HG03108 (cell line): ENCODE results near the gene ALOX12B.
"Not testable (repeated sequence)": the region's sequence is repeated elsewhere in the genome, so short reads cannot be mapped to it uniquely, and the experiment has no call there.

Experiments used
- ATAC-seq: cut with Tn5 transposase; IDR thresholded peaks from one replicate; pipeline ENCODE4 v1.9.1; 2021; ENCODE audit warnings: moderate library complexity; ENCODE audit not compliant: unreplicated experiment

ALOX12B gene

DNA sequence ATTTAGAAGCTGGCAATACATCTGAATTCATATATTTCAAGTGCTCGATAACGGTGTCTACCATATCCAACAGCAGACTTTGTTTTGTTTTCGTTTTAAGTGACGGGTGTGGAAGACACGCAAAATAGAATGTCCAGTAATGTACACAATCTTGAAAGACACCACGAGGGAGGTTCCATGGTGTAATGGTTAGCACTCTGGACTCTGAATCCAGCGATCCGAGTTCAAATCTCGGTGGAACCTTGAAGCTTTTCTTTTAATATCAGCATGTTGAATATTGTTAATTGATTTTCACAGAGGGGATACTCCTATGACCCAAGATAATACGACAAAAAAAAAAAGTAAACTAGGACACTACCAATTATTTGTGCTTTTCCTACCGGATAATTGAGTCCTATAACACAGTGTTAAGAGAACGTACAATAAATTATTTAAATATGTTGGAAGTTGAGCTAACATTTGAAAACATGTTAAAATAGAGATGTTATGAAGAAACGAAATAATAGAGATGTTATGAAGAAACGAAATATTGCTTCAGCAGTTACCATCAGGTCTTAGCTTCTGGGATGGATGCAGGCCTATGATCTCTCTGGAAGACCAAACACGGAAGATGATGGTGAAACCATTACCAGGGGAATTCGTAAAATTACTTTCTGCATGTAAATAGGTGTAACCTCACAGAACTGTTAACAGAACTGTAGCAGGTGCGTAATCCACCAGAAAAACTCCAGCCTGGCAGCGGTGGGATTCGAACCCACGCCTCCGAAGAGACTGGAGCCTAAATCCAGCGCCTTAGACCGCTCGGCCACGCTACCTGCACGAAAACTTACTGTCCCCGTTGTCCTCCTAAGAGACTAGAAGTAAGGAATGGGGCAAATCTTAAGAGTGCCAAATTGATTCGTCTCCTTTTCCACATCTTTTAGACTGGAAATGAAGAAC, 32.3 kb upstream of the ALOX12B start:
- ATAC-seq: no peak

DNA sequence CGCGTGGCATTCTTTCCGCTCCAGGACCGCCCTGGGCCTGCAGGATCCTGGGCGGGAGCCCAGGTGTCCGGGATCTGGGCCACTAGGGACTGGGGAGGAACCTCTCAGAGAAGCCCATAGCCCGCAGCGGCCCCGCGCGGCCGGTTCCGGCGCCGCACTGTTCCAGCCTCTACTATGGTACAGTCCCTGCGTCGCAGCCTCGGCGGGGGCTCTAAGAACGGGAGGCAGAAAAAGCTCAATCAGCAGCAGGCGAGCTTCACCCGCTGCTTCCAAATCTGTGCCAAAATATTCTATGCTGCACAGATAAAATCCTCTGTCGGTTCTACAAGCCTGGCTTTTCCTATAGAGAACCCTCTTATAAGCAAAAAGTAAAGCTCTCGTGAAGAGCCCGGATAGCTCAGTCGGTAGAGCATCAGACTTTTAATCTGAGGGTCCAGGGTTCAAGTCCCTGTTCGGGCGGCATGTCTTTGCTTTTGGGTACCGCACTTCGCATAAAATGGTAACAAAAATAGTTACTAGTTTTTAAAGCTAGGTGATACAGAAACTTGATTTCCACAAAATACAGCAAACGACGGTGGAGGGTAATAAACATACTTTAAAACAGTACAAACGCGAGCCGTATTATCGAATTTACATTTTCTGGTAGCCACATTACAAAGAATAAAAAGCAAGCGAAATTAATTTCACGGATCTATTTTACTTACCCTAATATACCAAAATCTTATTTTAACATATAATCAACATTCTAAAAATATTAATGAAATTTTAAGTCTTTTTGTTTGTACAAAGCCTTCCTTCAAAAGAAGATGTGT, 31.5 kb upstream of the ALOX12B start:
- ATAC-seq: peak; percentile 24

DNA sequence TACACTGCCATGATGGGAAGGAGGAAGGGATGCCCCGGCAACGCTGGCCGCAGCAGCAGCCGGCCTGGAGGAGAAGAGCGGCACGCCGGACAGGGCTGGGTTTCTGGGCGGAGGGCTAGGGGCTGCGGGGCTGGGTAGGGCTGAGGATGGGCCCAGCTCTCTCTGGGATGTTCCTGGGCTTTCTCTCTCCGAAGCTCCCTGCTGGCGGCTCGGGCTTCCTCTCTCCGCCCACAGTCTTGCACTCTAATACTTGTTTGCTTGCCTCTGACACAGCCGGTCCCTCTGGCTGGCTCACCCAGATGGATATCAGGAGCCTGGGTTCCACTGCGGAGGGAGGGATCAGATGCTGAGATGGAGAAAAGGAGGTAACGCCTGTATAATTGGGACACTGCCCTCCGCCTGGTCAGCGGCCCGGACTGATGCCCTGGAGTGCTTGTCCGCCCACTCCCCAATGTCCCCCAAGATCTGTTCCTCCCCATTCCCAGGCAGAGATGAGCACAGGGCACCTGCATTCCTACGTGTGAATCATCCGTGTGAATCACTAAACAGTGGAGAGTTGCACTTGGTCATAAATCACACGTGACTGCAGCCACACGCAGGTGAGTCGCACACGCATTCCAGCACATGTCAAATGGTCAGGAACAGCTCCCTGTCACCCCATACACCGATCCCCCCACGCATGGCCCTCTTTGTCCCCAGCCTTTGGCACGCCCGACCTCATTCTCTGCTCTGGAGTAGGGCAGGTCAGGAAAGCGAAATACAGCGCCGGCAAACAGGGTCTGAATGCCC, 30.7 kb upstream of the ALOX12B start, which contains the start of gene ALOXE3:
TSS of gene ALOXE3 (minus strand) at position 535 of the 789 bp plus-strand sequence. CDS start at position 11, 524 bp downstream.
- ATAC-seq: no peak

GRCh38 chr17:8117367-8117979, 30.0 kb upstream of the ALOX12B start:
- no peak for ATAC-seq

DNA sequence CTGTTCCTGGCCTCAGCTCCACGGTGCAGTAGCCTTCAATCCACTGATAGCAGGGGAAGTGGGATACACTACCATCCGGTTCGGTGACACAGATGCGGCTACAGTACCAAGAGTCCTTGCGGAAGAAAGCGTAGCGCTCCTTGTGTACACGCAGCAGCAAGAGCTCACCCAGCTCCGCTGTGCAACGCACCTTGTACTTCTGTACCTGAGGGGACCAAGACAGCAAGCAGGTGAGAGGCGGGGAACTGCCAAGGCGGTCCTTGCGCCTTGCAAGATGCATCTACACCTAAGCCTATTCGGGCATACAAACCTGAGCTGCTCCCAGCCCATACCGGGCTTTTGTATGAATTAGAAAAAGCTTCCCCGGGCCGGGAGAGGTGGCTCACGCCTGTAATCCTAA, 29.3 kb upstream of the ALOX12B start:
- ATAC-seq: no peak

GRCh38 chr17:8110907-8111306, 23.4 kb upstream of the ALOX12B start:
- ATAC-seq: no peak

DNA sequence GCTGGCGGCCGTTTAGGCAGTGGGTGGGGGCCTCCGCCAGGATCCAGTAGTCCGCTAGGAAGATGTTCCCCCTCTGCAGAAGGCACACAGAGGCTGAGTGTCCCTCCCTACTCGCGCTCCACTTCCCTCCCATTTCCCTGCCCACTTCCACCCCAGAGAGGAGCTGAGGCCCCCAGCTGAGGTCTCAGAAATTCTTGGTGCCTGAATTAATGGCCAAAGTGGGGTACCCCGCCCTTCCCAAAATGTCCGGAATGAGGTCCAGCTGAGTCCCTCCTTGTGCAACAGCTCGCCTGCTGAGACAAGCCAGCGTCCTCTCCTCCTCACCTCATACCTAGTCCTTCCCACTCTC, 22.9 kb upstream of the ALOX12B start:
- ATAC-seq: no peak

DNA sequence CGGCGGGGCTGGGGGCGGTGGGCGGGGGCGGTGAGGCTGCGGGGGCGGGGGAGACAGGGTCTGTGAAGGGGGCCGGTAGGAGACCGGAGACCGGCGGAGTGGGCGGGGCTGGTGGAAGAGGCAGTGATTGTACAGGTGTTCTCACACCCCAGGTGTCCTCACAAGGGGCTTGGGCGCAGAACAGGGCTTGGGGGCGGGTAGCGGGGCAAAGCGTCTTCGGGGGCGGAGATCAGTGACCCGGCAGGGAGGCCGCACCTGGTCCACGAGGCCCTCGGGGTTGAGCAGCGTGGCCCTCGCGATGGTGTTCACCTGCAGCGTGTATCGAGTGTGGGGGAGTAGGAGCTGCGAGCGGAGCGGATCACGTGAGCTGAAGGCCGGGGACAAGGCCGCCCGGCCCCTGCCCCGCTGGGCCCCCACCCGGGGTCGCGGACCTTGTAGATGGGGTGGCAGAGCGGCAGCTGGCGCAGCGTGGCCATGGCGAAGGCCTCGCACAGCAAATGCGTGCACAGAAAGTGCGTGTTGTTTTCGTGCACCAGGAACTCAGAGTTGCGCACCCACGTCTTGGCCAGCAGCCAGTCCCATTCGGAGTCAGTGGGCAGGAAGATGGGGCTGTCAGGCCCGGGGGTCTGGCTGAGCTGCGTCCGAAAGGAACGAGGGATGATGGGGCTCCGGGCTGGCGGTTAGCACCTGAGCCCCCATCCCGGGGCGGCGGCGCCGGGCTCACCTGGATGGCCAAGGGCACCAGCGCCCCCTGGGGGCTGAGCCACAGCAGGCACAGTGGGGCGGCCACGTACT, 22.3 kb upstream of the ALOX12B start:
- ATAC-seq: no peak

GRCh38 chr17:8108972-8109660, 21.6 kb upstream of the ALOX12B start:
- ATAC-seq: no peak

DNA sequence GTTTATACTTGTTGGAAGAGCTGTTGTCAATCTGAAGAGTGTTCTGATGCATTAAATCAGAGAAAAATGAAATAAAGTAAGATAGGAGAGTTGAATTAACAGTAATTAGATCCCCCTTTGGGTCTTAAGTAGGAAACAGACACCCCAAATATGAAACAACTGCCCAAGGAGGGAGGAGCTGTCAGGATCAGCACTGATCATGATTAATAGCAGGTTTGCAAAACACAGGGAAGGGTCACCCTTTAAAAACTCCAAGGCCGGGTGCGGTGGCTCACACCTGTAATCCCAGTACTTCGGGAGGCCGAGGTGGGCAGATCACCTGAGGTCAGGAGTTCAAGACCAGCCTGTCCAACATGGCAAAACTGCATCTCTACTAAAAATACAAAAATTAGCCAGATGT, 19.5 kb upstream of the ALOX12B start:
- not testable (repeated sequence) for ATAC-seq

DNA sequence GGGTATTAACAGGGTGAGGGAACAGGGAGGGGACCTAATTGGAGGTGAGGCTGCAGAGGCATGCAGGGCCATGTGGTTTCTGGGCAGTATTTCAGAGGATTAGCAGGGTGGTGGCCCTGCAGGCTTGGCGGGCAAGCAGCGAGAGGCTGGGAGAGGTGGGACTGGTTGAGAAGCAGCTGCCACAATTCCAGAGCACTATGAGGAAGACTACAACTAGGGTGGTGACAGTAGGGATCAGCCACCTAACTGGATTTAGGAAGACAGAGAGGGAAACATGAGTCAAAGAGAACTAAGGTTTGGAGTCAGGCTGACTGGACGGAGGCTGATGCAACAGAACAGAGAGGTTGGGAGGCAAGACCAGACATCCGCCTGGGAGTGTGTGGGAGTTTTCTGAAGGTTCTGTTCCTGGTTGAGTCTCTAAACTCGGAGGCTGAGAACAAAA, 18.5 kb upstream of the ALOX12B start:
- ATAC-seq: no peak

GRCh38 chr17:8104911-8105310, 17.4 kb upstream of the ALOX12B start:
- ATAC-seq: no peak

GRCh38 chr17:8103549-8103948, 16.0 kb upstream of the ALOX12B start:
- no peak for ATAC-seq

- ATAC-seq: no peak
These were observed 14.2 kb upstream of the ALOX12B start for GRCh38 chr17:8101721-8102120.

DNA sequence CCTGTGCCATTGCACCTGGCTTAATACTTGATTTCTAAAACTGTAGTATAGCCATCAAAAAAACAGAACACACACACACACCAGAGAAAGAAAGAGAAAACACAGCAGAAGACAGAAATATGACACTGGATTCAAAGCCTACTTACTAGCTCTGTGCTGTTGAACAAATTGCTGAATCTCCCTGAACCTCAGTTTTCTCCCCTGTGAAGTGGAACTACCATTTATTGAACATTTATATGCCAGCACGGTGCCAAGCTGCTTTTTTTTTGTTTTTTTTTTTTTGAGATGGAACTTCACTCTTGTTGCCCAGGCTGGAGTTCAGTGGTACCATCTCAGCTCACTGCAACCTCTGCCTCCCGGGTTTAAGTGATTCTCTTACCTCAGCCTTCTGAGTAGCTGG, 13.2 kb upstream of the ALOX12B start:
- no peak for ATAC-seq

- ATAC-seq: no peak
These were observed 12.6 kb upstream of the ALOX12B start for GRCh38 chr17:8100111-8100510.

DNA sequence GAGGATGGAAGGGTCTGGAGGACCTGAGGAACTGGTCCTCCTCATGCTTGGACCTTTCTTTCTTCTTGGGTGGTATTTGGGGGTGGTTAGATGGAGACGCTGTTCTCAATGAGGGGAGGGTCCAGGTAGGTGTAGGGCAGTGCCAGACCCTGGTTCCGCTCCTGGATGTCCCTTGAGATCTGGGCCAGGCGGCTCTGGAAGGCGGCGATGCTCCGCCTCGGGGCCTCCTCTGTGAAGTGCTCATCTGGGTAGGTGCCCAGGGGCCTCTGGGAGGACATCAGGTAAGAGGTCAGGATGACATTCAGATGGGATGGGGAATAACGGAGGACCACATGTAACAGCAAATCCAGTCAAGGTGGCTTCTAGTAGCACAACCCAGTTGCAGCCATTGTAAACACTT, 9.0 kb upstream of the ALOX12B start:
- no peak for ATAC-seq

GRCh38 chr17:8095361-8095760, 7.8 kb upstream of the ALOX12B start:
- no peak for ATAC-seq

DNA sequence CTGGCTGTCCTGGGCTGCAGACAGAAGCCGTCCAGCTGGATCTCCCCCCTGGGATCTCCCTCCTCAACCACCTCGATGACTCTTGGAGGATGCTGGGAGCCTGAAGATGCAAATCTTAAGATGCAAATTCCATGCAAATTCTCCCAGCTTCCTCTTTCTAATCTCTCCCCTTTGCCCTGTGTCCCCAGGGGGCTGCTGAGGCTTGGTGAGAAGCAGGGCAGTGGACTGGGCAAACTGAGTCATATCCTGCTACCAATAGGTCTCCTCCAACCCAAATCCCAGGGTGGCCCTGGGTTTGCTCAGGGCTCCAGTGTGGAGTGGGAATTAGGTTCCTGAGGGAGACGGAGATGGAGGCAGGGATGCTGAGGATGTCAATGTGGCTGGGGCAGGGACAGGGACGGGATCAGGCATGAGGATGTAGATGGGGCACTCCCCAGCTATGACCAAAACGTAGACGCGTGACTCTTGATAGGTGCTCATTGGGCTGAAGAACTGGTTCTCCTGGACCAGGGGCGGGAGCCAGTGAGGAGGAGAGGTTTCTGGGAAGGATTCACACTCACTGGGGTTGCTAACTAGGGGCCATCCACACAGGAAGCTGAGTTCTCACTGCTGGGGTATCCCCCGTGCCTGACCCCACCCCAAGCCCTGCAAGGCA, 3.6 kb upstream of the ALOX12B start:
- peak; percentile 42 for ATAC-seq
